ENCODE measurements around the gene HCN3. TPM values are rescaled to one million over a fixed set of nuclear protein-coding genes. Genes with fewer than 3 reads are reported as not detected.
A peak's percentile ranks its signal among the peaks of the same experiment; 100 is the strongest.
"Not testable (repeated sequence)": the region's sequence is repeated elsewhere in the genome, so short reads cannot be mapped to it uniquely, and the experiment has no call there.

Gene HCN3
- total RNA-seq, 2 experiments from 2014 or later = 4.9 to 5.1 TPM

GRCh38 chr1:155244368-155245162, 32.7 kb upstream of the HCN3 start:
- peaks cover 2% of the 10 kb centered on the region for H3K27me3 Mint-ChIP-seq (ENCODE audit: low read depth)
- H3K4me3 Mint-ChIP-seq = peak overlapping the region; percentile 69
- peaks cover 24% of the 10 kb centered on the region for H3K36me3 Mint-ChIP-seq (ENCODE audit: low read depth)
- DNase-seq (peak; percentile 100), ATAC-seq (peak; percentile 97)
- ChIA-PET CTCF (interaction anchor here (0.7 to 8.8 kb wide), 15 partner anchors 10 to 159 kb away, joined by 3 to 190 read pairs (median 4); partner anchors contain the start of genes CLK2, ENTREP3, KRTCAP2 and RUSC1), POLR2A (interaction anchor here (0.6 to 3.7 kb wide), 20 partner anchors 12 to 815 kb away, joined by 3 to 23 read pairs (median 4); partner anchors contain the start of genes CLK2, FDPS, MTX1 and SCAMP3)
- peak overlapping the region; percentile 90 for H3K27ac Mint-ChIP-seq
- H3K4me1 Mint-ChIP-seq (ENCODE audit: low read depth) = peaks cover 52% of the 10 kb centered on the region
- H3K9me3 Mint-ChIP-seq (ENCODE audit: insufficient read depth) = no peaks in the 10 kb centered on the region

DNA sequence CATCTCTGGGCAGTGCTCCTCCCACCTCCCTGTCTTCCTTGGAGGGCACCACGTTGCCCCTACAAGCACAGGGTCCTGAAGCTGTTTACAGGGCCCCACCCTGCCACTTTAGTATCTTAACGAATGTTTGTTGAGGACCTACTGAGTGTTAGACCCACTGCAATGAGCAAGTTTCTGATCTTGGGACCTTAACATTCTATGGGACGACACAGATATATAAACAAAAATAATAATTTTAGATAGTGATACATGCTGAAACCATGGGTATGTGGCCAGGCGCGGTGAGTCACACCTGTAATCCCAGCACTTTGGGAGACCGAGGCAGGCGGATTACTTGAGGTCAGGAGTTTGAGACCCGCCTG, 32.1 kb upstream of the HCN3 start:
- Mint-ChIP-seq H3K27me3 (ENCODE audit: low read depth) (peaks cover 2% of the 10 kb centered on the region), H3K9me3 (ENCODE audit: insufficient read depth) (no peaks in the 10 kb centered on the region), H3K36me3 (ENCODE audit: low read depth) (peaks cover 21% of the 10 kb centered on the region), H3K27ac (peak overlapping the region; percentile 90), H3K4me3 (peak overlapping the region; percentile 69), H3K4me1 (ENCODE audit: low read depth) (peaks cover 51% of the 10 kb centered on the region)
- ATAC-seq = no peak
- ChIA-PET POLR2A (interaction anchor here (0.6 to 3.7 kb wide), 12 partner anchors 17 to 308 kb away, joined by 3 to 23 read pairs (median 4); partner anchors contain the start of genes CLK2, FDPS, MTX1 and SCAMP3), CTCF (interaction anchor here (0.7 to 8.8 kb wide), 9 partner anchors 9 to 160 kb away, joined by 3 to 190 read pairs (median 4); partner anchors contain the start of genes CLK2, ENTREP3, KRTCAP2 and RUSC1)
- no peak for DNase-seq

GRCh38 chr1:155246796-155247195, 30.5 kb upstream of the HCN3 start:
- H3K36me3 Mint-ChIP-seq (ENCODE audit: low read depth) = peaks cover 15% of the 10 kb centered on the region
- POLR2A ChIA-PET = interaction anchor here (1.0 kb wide), 1 partner anchor 76 kb away, joined by 3 read pairs; no protein-coding TSS in a partner anchor
- not testable (repeated sequence) for H3K4me3 Mint-ChIP-seq; H3K9me3 Mint-ChIP-seq (ENCODE audit: insufficient read depth); ATAC-seq; H3K27me3 Mint-ChIP-seq (ENCODE audit: low read depth); DNase-seq; H3K27ac Mint-ChIP-seq
- CTCF ChIA-PET = interaction anchor here (1.3 to 8.8 kb wide), 2 partner anchors 39 to 76 kb away, joined by 3 to 190 read pairs; partner anchors contain the start of genes RUSC1 and THBS3
- H3K4me1 Mint-ChIP-seq (ENCODE audit: low read depth) = peaks cover 45% of the 10 kb centered on the region

- H3K27ac Mint-ChIP-seq = no peak overlapping the region
- no peak for DNase-seq
- H3K9me3 Mint-ChIP-seq (ENCODE audit: insufficient read depth) = no peaks in the 10 kb centered on the region
- peaks cover 34% of the 10 kb centered on the region for H3K4me1 Mint-ChIP-seq (ENCODE audit: low read depth)
- CTCF ChIA-PET = interaction anchor here (0.7 to 8.8 kb wide), 3 partner anchors 70 to 75 kb away, joined by 3 to 190 read pairs (median 4); partner anchors contain the start of genes KRTCAP2 and RUSC1
- ATAC-seq = no peak
- POLR2A ChIA-PET = interaction anchor here (1.0 kb wide), 1 partner anchor 75 kb away, joined by 3 read pairs; no protein-coding TSS in a partner anchor
- H3K4me3 Mint-ChIP-seq = no peak overlapping the region
- peaks cover 13% of the 10 kb centered on the region for H3K36me3 Mint-ChIP-seq (ENCODE audit: low read depth)
- peaks cover 2% of the 10 kb centered on the region for H3K27me3 Mint-ChIP-seq (ENCODE audit: low read depth)
These were observed 29.4 kb upstream of the HCN3 start for GRCh38 chr1:155247667-155248553.

DNA sequence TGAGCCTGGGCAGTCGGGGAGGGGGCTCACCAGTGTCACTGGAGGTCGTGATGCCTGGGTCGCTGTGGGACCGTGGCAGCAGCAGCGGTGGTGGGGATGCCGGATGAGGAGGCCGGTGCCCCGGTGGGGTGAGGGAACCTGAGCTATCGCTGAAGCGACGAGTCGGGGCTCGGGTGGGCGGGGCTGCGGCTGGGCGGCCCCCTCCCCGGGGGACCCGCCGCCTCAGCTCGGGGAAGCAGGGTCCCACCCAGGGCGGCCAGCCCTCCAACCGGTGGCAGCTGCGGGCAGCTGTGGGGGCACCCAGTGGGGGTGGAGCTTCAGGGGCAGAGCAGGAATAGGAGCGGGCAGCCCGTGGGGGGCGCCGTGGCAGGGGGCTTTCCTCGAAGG, 27.0 kb upstream of the HCN3 start:
- ChIA-PET POLR2A (interaction anchor here (0.9 to 3.7 kb wide), 5 partner anchors 11 to 73 kb away, joined by 4 to 20 read pairs (median 9); partner anchors contain the start of genes CLK2, FDPS and SCAMP3), CTCF (interaction anchor here (0.7 to 8.8 kb wide), 64 partner anchors 9 to 823 kb away, joined by 3 to 190 read pairs (median 5); partner anchors contain the start of genes ASH1L, CLK2, FDPS and HCN3)
- H3K4me1 Mint-ChIP-seq (ENCODE audit: low read depth) = peaks cover 36% of the 10 kb centered on the region
- H3K36me3 Mint-ChIP-seq (ENCODE audit: low read depth) = peaks cover 10% of the 10 kb centered on the region
- no peaks in the 10 kb centered on the region for H3K9me3 Mint-ChIP-seq (ENCODE audit: insufficient read depth)
- peak; percentile 42 for ATAC-seq
- DNase-seq = no peak
- H3K27ac Mint-ChIP-seq = peak overlapping the region; percentile 80
- no peaks in the 10 kb centered on the region for H3K27me3 Mint-ChIP-seq (ENCODE audit: low read depth)
- peak overlapping the region; percentile 69 for H3K4me3 Mint-ChIP-seq

DNA sequence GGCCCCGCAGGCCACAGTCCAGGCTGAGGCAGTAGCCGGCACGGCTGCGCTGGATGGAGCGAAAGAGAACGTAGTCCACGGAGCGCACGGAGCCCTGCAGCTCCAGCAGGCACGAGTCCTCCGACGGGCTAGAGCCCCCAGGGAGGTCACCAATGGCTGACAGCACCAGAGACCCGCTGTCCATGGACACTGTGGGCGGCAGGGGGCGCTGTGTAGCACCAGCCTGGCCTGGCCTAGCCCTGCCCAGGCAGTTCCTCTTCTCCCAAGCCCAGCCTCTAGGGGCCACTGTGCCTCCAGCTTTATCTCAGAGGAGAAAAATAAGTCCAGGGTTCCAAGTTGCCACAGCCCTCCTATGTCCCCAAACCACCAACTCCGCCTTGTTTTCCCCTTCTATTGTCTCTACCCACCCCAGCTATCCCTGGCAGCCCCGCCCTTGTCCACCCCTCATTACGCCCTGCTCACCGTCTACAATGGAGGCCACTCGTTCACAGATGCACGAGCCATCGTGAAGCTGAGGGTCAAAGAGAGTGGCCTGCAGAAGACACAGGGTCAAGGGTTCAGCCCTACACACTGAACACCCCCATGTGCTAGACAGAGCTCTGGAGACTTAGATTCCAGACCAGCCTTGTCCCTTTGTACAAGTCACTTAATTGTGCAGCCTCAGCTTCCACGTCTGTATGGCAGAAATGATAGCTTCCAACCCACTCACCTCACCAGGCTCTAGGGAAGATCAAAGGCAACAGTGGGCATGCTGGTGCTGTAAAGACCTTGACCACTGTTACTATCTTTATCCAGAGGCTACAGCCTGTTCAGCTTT, 26.4 kb upstream of the HCN3 start:
- DNase-seq (peak; percentile 97), ATAC-seq (peak; percentile 96)
- H3K27ac Mint-ChIP-seq = peak overlapping the region; percentile 77
- H3K9me3 Mint-ChIP-seq (ENCODE audit: insufficient read depth) = no peaks in the 10 kb centered on the region
- H3K4me3 Mint-ChIP-seq = peak overlapping the region; percentile 69
- POLR2A ChIA-PET = interaction anchor here (0.5 to 3.7 kb wide), 8 partner anchors 11 to 941 kb away, joined by 3 to 20 read pairs (median 4); partner anchors contain the start of genes CLK2, FDPS and SCAMP3
- CTCF ChIA-PET = interaction anchor here (0.6 to 8.8 kb wide), 74 partner anchors 9 to 822 kb away, joined by 3 to 190 read pairs (median 5); partner anchors contain the start of genes ASH1L, CLK2, FDPS and HCN3
- H3K36me3 Mint-ChIP-seq (ENCODE audit: low read depth) = peaks cover 10% of the 10 kb centered on the region
- H3K27me3 Mint-ChIP-seq (ENCODE audit: low read depth) = no peaks in the 10 kb centered on the region
- H3K4me1 Mint-ChIP-seq (ENCODE audit: low read depth) = peaks cover 34% of the 10 kb centered on the region

DNA sequence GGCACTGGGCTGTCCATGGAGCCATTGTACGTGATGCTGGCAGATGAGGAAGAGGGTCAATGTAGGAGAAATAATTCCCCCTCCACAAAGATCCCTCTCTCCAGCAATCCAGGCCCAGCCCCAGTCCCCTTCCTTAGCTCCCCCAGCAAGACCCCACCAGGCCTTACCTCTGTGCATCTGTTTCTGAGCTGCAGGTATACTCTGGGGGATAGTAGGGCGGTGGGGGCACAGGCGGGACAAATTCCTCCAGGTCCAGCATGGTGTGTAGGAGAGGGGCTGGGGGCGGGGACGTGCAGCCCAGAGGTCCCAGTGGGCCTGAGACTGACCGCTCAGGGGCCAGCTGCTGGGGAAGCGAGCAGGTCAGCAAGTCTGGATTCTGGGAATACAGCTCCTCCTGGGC, 25.7 kb upstream of the HCN3 start:
- DNase-seq (no peak), ATAC-seq (no peak)
- Mint-ChIP-seq H3K27ac (no peak overlapping the region), H3K36me3 (ENCODE audit: low read depth) (peaks cover 7% of the 10 kb centered on the region), H3K27me3 (ENCODE audit: low read depth) (no peaks in the 10 kb centered on the region), H3K9me3 (ENCODE audit: insufficient read depth) (no peaks in the 10 kb centered on the region), H3K4me3 (no peak overlapping the region), H3K4me1 (ENCODE audit: low read depth) (peaks cover 31% of the 10 kb centered on the region)
- CTCF ChIA-PET = interaction anchor here (0.7 to 8.8 kb wide), 48 partner anchors 9 to 808 kb away, joined by 3 to 190 read pairs (median 6); partner anchors contain the start of genes ASH1L, CLK2, FDPS and HCN3
- POLR2A ChIA-PET = interaction anchor here (0.9 to 3.7 kb wide), 5 partner anchors 10 to 72 kb away, joined by 3 to 20 read pairs (median 9); partner anchors contain the start of genes FDPS and SCAMP3

GRCh38 chr1:155253208-155253607, 24.1 kb upstream of the HCN3 start:
- peaks cover 31% of the 10 kb centered on the region for H3K4me1 Mint-ChIP-seq (ENCODE audit: low read depth)
- no peak overlapping the region for H3K27ac Mint-ChIP-seq
- H3K36me3 Mint-ChIP-seq (ENCODE audit: low read depth) = peaks cover 12% of the 10 kb centered on the region
- ATAC-seq = no peak
- no peak for DNase-seq
- H3K9me3 Mint-ChIP-seq (ENCODE audit: insufficient read depth) = no peaks in the 10 kb centered on the region
- POLR2A ChIA-PET = no interaction called here
- CTCF ChIA-PET = interaction anchor here (2.0 to 8.8 kb wide), 4 partner anchors 8 to 69 kb away, joined by 5 to 190 read pairs (median 56); partner anchors contain the start of genes CLK2 and RUSC1
- H3K4me3 Mint-ChIP-seq = peak overlapping the region; percentile 76
- no peaks in the 10 kb centered on the region for H3K27me3 Mint-ChIP-seq (ENCODE audit: low read depth)

GRCh38 chr1:155253797-155254196, 23.5 kb upstream of the HCN3 start:
- H3K4me1 Mint-ChIP-seq (ENCODE audit: low read depth) = peaks cover 31% of the 10 kb centered on the region
- no peaks in the 10 kb centered on the region for H3K9me3 Mint-ChIP-seq (ENCODE audit: insufficient read depth)
- no peaks in the 10 kb centered on the region for H3K27me3 Mint-ChIP-seq (ENCODE audit: low read depth)
- peak overlapping the region; percentile 76 for H3K4me3 Mint-ChIP-seq
- CTCF ChIA-PET = interaction anchor here (2.0 to 4.5 kb wide), 2 partner anchors 9 to 12 kb away, joined by 5 to 59 read pairs; no protein-coding TSS in a partner anchor
- ATAC-seq (no peak), DNase-seq (no peak)
- POLR2A ChIA-PET = no interaction called here
- peak overlapping the region; percentile 30 for H3K27ac Mint-ChIP-seq
- peaks cover 18% of the 10 kb centered on the region for H3K36me3 Mint-ChIP-seq (ENCODE audit: low read depth)

- Mint-ChIP-seq H3K4me1 (ENCODE audit: low read depth) (peaks cover 31% of the 10 kb centered on the region), H3K36me3 (ENCODE audit: low read depth) (peaks cover 18% of the 10 kb centered on the region), H3K27ac (peak overlapping the region; percentile 30), H3K4me3 (peak overlapping the region; percentile 76), H3K9me3 (ENCODE audit: insufficient read depth) (no peaks in the 10 kb centered on the region), H3K27me3 (ENCODE audit: low read depth) (no peaks in the 10 kb centered on the region)
- ATAC-seq (no peak), DNase-seq (no peak)
- CTCF ChIA-PET = interaction anchor here (1.0 to 4.5 kb wide), 3 partner anchors 9 to 19 kb away, joined by 3 to 59 read pairs (median 5); partner anchors contain the start of gene CLK2
- POLR2A ChIA-PET = no interaction called here
These were observed 23.0 kb upstream of the HCN3 start for GRCh38 chr1:155254228-155254713.

Data from activated CD8-positive, alpha-beta T cell treated with anti-CD3 and anti-CD28 coated beads, Interleukin-2, amount 10 ng/mL, durations not matched to agents 7 days and 5 days (primary cell).